HepG2 (cell line): Measurements from ENCODE around the gene GSK3A. TPM values are rescaled to one million over a fixed set of nuclear protein-coding genes. Genes with fewer than 3 reads are reported as not detected.

Experiments used
- ATAC-seq: fragments of 200-7000 bp; cut with Tn5 transposase; 3 replicates; pipeline ENCODE4 v1.9.1; 2020; ENCODE audit warnings: mild to moderate bottlenecking, moderate library complexity
- BruUV-seq: library from RNA; stranded (reverse); fragments of 400-500 nt; replicated peaks from 2 replicates; lab custom pipeline; 2021; lab: Mats Ljungman, UMichigan
- CTCF ChIA-PET: fragments of 300-600 bp; formaldehyde crosslinking; extraction: SDS; loops from one replicate; lab custom pipeline; 2021; ENCODE audit warnings: low total read pairs, inconsistent platforms, low intra/inter-chr PET ratio; lab: Yijun Ruan, JAX
- POLR2A ChIA-PET: fragments of 350-600 bp; sonication (Branson Sonifier 250); formaldehyde crosslinking; loops from one replicate; lab custom pipeline; 2020; ENCODE audit warnings: antibody characterized with exemption, inconsistent platforms; lab: Yijun Ruan, JAX
- DNase-seq: peaks from one replicate; pipeline ENCODE4 v3.0.0-alpha.2; 2015; ENCODE audit warnings: low spot score
- FAIRE-seq: peaks from 3 replicates; lab custom pipeline; 2011; peaks lifted over from hg19 to GRCh38; lab: Jason Lieb, UNC
- H2AFZ ChIP-seq: one replicate; pipeline ENCODE4 v1.6.1; 2011; ENCODE audit warnings: low read length, inconsistent platforms
- H3K27ac ChIP-seq: fragments of 300-600 bp; 3 replicates; pipeline ENCODE4 v1.8.0; 2011; ENCODE audit warnings: mixed run types, mild to moderate bottlenecking, mixed read lengths, low read length, inconsistent platforms; ENCODE audit not compliant: insufficient read depth; ENCODE audit errors: extremely low read length
- H3K27me3 ChIP-seq, 2 experiments: fragments of 200-600 bp in 1 of 2; 2 replicates in 1 of 2; 3 replicates in 1 of 2; pipeline versions ENCODE4 v1.6.0 to v1.8.0; 2011; ENCODE audit warnings: low read length in 2 of 2, mild to moderate bottlenecking in 2 of 2, moderate library complexity in 2 of 2, inconsistent platforms in 1 of 2; ENCODE audit not compliant: insufficient read depth in 2 of 2, control insufficient read depth in 1 of 2
- H3K36me3 ChIP-seq, 2 experiments: fragments of 200-600 bp in 1 of 2; replicated peaks in 1 of 2; 2 replicates in 1 of 2; 3 replicates in 1 of 2; pipeline versions ENCODE4 v1.5.1 to v1.8.0; 2011; ENCODE audit warnings: low read length in 2 of 2, inconsistent platforms in 1 of 2; ENCODE audit not compliant: insufficient read depth in 2 of 2, control insufficient read depth in 1 of 2
- H3K4me1 ChIP-seq: 2 replicates; pipeline ENCODE4 v1.5.1; 2012; ENCODE audit warnings: low read length, inconsistent platforms; ENCODE audit not compliant: insufficient read depth
- H3K4me2 ChIP-seq: 2 replicates; pipeline ENCODE4 v1.6.0; 2011; ENCODE audit warnings: low read depth, low read length, inconsistent platforms
- H3K4me3 ChIP-seq, 3 experiments: fragments of 200-600 bp in 1 of 3; sonication (generic), shearing (Covaris generic) in 1 of 3; replicated peaks in 1 of 3; 2 replicates each; pipeline ENCODE4 v1.5.1; 2011 to 2016; ENCODE audit warnings: low read length in 3 of 3, inconsistent platforms in 2 of 3, low read depth in 2 of 3, mild to moderate bottlenecking in 2 of 3, control low read depth in 1 of 3, mixed read lengths in 1 of 3; ENCODE audit not compliant: insufficient read depth in 1 of 3
- H3K79me2 ChIP-seq: one replicate; pipeline ENCODE4 v1.6.1; 2011; ENCODE audit warnings: low read length, inconsistent platforms; ENCODE audit not compliant: insufficient read depth
- H3K9ac ChIP-seq: 2 replicates; pipeline ENCODE4 v1.6.0; 2011; ENCODE audit warnings: mild to moderate bottlenecking, low read depth, low read length, inconsistent platforms; ENCODE audit not compliant: insufficient read depth
- H3K9me3 ChIP-seq: 2 replicates; pipeline ENCODE4 v1.5.1; 2012; ENCODE audit warnings: mild to moderate bottlenecking, low read length
- H4K20me1 ChIP-seq: 2 replicates; pipeline ENCODE4 v1.6.0; 2011; ENCODE audit warnings: inconsistent platforms, mild to moderate bottlenecking, low read length, moderate library complexity; ENCODE audit not compliant: insufficient read depth
- CBX1 ChIP-seq: IDR thresholded peaks from one replicate; pipeline ENCODE4 v1.6.1; 2016; ENCODE audit warnings: antibody characterized with exemption, low read depth
- FOXJ3 ChIP-seq: sonication (generic); formaldehyde crosslinking; IDR thresholded peaks from 2 replicates; pipeline ENCODE4 v1.4.0; 2020; ENCODE audit warnings: missing genetic modification reagents, mild to moderate bottlenecking, borderline replicate concordance
- RBFOX2 ChIP-seq: fragments of 200-400 bp; formaldehyde crosslinking; IDR thresholded peaks from 2 replicates; pipeline ENCODE4 v1.6.1; 2017; ENCODE audit warnings: low read depth, mild to moderate bottlenecking, low read length
- U2AF1 ChIP-seq: fragments of 200-400 bp; formaldehyde crosslinking; optimal IDR thresholded peaks from 2 replicates; pipeline ENCODE3; 2017; ENCODE audit warnings: mild to moderate bottlenecking, low read depth, low read length
- ZNF549 ChIP-seq: sonication (generic); formaldehyde crosslinking; IDR thresholded peaks from 2 replicates; pipeline ENCODE4 v1.5.0; 2020; ENCODE audit warnings: missing genetic modification reagents
- ZNF672 ChIP-seq: sonication (generic); formaldehyde crosslinking; IDR thresholded peaks from 2 replicates; pipeline ENCODE4 v1.8.1; 2022; ENCODE audit warnings: missing genetic modification reagents
- WGBS: methylation state at CpG from one replicate; pipeline ENCODE4 v1.1.6; 2017; ENCODE audit warnings: low lambda C conversion rate; 5-methylcytosine and 5-hydroxymethylcytosine counted together
- in situ Hi-C: cut with HindIII; loops from 2 replicates; pipeline ENCODE4 v1.10.0; 2017; ENCODE audit warnings: low pct_unique_long_range_greater_than_20kb; ENCODE audit not compliant: extremely low pct_ligation_motif_present
- intact Hi-C: fragments of 100-400 bp; cut with micrococcal nuclease; formaldehyde crosslinking; loops from one replicate; pipeline ENCODE4 v1.10.0; 2022; ENCODE audit not compliant: unreplicated experiment
- polyA plus RNA-seq, 8 experiments: library from polyadenylated mRNA; depleted of rRNA in 3 of 8; stranded (reverse) in 7 of 8; unstranded in 1 of 8; fragments of >200 nt; fragmentation: Illumina TruSeq in 4 of 8; extraction: Trizol in 4 of 8; gene quantifications; 2 replicates each; pipeline versions ENCODE4 v1.2.1 to v1.2.3, GENCODE V29; 2011 to 2016; ENCODE audit warnings: low read depth in 4 of 8, missing spikeins in 1 of 8, mixed read lengths in 1 of 8; ENCODE audit not compliant: insufficient read depth in 1 of 8
- total RNA-seq, 5 experiments: library from RNA; depleted of rRNA; stranded (reverse); fragments of >200 nt; fragmentation: Illumina TruSeq; extraction: Trizol; gene quantifications; 2 replicates each; pipeline ENCODE4 v1.2.3, GENCODE V29; 2016; ENCODE audit warnings: low read depth in 1 of 5
- TF ChIP-seq, protein P1 (sequence below): sonication (generic); formaldehyde crosslinking; IDR thresholded peaks from 2 replicates; pipeline ENCODE4 v1.4.0; 2020; ENCODE audit warnings: missing genetic modification reagents, borderline replicate concordance
- TF ChIP-seq, protein P2 (sequence below): sonication (generic); formaldehyde crosslinking; IDR thresholded peaks from 2 replicates; pipeline ENCODE4 v1.8.1; 2023; ENCODE audit warnings: missing genetic modification reagents, inconsistent platforms, borderline replicate concordance

GSK3A gene
- total and polyA plus RNA-seq, 2 of the 13 experiments (the other 11 are each of a cell fraction or from before 2014, with no cell fraction given), result 16.9 to 52.5 TPM

DNA sequence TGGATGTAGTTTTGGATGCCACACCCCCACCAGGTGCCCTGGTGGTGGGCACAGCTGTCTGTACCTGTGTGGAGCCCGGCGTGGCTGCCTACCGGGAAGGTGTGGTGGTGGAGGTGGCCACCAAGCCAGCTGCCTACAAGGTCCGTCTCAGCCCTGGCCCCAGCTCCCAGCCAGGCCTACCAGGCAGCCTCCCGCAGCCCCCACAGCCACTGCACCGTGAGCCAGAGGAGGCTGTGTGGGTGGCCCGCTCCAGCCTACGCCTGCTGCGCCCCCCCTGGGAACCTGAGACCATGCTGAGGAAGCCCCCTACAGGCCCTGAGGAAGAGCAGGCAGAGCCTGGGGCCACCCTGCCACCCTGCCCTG is 30.1 kb upstream of the GSK3A start:
- peaks cover 19% of the 10 kb centered on the region for H3K79me2 ChIP-seq
- no peak for TF ChIP-seq FOXJ3 (CRISPR knock-in tag)
- TF ChIP-seq RBFOX2, result 0 out of 2 replicates have a peak, but pooled peaks have one; percentile 3
- TF ChIP-seq, all 625 proteins: peak for 1
- in situ Hi-C loops, result no loop called here
- ATAC-seq, result no peak
- no TSS peak for BruUV-seq
- intact Hi-C loops, result no loop called here
- Histone ChIP-seq H2AFZ (no peak overlapping the region), H3K4me3 (no peak overlapping the region), H3K9ac (no peak overlapping the region), H3K4me2 (no peak overlapping the region), H3K36me3 (peaks cover 5 to 21% of the 10 kb centered on the region in 2 experiments; a peak in 4 of 5 replicates), H3K9me3 (no peaks in the 10 kb centered on the region), H3K27me3 (no peaks in the 10 kb centered on the region; a peak in 1 of 5 replicates), H4K20me1 (no peaks in the 10 kb centered on the region), H3K4me1 (peaks cover 29% of the 10 kb centered on the region), H3K27ac (no peak overlapping the region)
- ChIA-PET CTCF (no interaction called here), POLR2A (no interaction called here)
- WGBS, result 98% methylated on average over 5 of the region's 9 CpGs
- DNase-seq, result no peak
- FAIRE-seq, result no peak

DNA sequence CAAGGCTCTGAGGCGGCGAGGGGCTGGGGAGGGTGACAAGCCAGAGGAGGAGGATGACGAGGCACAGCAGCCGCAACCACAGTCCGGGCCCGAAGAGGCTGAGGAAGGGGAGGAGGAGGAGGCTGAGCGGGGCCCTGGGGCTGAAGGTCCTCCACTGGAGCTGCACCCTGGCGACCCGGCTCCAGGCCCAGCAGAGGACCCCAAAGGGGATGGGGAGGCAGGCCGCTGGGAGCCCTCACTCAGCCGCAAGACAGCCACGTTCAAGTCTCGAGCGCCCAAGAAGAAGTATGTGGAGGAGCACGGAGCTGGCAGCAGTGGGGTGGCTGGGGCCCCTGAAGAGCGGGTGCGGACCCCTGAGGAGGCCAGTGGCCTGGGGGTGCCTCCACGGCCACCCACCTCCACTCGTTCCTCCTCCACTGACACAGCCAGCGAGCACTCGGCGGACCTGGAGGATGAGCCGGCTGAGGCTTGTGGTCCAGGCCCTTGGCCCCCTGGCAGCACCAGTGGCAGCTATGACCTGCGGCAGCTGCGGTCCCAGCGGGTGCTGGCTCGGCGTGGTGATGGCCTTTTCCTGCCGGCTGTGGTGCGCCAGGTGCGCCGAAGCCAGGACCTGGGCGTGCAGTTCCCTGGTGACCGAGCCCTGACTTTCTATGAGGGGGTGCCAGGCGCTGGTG is 29.6 kb upstream of the GSK3A start:
- ATAC-seq (no peak), FAIRE-seq (no peak), DNase-seq (no peak)
- peaks cover 5 to 21% of the 10 kb centered on the region in 2 experiments; a peak in 4 of 5 replicates for H3K36me3 ChIP-seq
- H4K20me1 ChIP-seq, result no peaks in the 10 kb centered on the region
- intact Hi-C loops (no loop called here), in situ Hi-C loops (no loop called here)
- ChIA-PET CTCF (no interaction called here), POLR2A (interaction anchor here (3.2 kb wide), 1 partner anchor 9 kb away, joined by 44 read pairs; no protein-coding TSS in a partner anchor)
- BruUV-seq, result no TSS peak
- H3K9ac ChIP-seq, result peak overlapping the region; percentile 90; the same call in 1 of the 2 replicates
- H3K27me3 ChIP-seq, result no peaks in the 10 kb centered on the region; a peak in 1 of 5 replicates
- H2AFZ ChIP-seq, result no peak overlapping the region
- H3K4me3 ChIP-seq, result no peak overlapping the region
- TF ChIP-seq, protein P1, sequence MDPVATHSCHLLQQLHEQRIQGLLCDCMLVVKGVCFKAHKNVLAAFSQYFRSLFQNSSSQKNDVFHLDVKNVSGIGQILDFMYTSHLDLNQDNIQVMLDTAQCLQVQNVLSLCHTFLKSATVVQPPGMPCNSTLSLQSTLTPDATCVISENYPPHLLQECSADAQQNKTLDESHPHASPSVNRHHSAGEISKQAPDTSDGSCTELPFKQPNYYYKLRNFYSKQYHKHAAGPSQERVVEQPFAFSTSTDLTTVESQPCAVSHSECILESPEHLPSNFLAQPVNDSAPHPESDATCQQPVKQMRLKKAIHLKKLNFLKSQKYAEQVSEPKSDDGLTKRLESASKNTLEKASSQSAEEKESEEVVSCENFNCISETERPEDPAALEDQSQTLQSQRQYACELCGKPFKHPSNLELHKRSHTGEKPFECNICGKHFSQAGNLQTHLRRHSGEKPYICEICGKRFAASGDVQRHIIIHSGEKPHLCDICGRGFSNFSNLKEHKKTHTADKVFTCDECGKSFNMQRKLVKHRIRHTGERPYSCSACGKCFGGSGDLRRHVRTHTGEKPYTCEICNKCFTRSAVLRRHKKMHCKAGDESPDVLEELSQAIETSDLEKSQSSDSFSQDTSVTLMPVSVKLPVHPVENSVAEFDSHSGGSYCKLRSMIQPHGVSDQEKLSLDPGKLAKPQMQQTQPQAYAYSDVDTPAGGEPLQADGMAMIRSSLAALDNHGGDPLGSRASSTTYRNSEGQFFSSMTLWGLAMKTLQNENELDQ, result no peak
- TF ChIP-seq, protein P2, sequence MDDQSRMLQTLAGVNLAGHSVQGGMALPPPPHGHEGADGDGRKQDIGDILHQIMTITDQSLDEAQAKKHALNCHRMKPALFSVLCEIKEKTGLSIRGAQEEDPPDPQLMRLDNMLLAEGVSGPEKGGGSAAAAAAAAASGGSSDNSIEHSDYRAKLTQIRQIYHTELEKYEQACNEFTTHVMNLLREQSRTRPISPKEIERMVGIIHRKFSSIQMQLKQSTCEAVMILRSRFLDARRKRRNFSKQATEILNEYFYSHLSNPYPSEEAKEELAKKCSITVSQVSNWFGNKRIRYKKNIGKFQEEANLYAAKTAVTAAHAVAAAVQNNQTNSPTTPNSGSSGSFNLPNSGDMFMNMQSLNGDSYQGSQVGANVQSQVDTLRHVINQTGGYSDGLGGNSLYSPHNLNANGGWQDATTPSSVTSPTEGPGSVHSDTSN (CRISPR knock-in tag), result no peak
- TF ChIP-seq CBX1 (no peak), ZNF672 (CRISPR knock-in tag) (no peak), U2AF1 (no peak), ZNF549 (no peak), RBFOX2 (0 out of 2 replicates have a peak, but pooled peaks have one; percentile 9)
- WGBS, result 98% methylated on average over 16 of the region's 35 CpGs
- no peaks in the 10 kb centered on the region for H3K9me3 ChIP-seq
- no peak overlapping the region for H3K4me2 ChIP-seq
- peaks cover 29% of the 10 kb centered on the region for H3K4me1 ChIP-seq
- no peak overlapping the region for H3K27ac ChIP-seq
- H3K79me2 ChIP-seq, result peaks cover 19% of the 10 kb centered on the region
